HTERT RPE-1 (cell line): ENCODE measurements around the gene PHYHIPL.
"Not testable (repeated sequence)": the region's sequence is repeated elsewhere in the genome, so short reads cannot be mapped to it uniquely, and the experiment has no call there.

Source experiments
- in situ Hi-C: fragments of 300-500 bp; cut with MboI; formaldehyde crosslinking; loops from 4 replicates; pipeline ENCODE4 v1.14.3; 2020; ENCODE audit warnings: low sequenced_read_pairs

Gene PHYHIPL

GRCh38 chr10:59190332-59190731, 13.9 kb downstream of the PHYHIPL start:
- in situ Hi-C loops, result no loop called here

DNA sequence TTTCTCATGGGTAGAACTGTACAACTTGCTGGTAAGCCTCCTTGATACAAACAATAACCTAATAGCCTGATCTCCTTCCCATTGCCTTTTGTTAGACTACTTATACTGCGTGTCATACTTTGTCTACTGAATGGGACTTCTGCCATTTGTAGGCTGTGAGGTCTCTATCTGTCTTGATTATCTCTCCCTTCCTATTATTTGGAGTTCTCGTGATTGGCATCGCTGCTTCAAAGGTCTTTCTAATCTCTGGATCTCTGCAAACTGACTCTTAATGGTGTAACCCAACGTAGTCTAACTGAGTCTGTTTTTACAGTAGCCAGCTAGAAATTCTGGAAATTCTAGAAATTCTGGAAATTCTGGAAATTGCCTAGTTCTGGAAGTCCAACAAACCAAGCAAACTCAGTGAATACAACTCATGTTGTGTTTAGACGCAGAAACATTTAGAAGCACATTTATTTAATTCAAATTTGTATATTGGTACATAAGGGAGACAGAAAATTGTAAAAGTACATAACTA, 29.8 kb downstream of the PHYHIPL start:
- in situ Hi-C loops, result no loop called here

DNA sequence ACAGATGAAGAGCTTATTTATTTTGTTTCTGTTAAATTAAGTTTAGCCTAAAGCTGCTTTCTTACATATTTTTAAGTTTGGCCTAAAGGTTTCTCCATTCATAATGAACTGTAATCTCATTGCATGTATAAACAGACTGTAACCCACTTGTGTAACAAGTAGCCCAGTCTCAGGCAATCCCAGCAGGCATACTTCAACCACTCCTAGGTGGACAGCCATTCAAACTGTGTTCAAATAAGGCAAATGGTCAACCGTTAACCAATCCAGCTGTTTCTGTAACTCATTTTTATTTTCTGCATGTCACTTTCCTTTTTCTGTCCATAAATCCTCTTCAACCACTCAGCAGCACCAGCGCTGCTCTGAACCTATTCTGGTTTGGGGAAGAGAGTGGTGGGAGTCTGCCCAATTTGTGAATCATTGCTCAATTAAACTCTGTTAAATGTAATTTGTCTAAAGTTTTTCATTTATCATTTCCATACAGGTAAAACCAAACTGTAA, 35.9 kb downstream of the PHYHIPL start:
- in situ Hi-C loops, result no loop called here

GRCh38 chr10:59214160-59214559, 37.7 kb downstream of the PHYHIPL start:
- in situ Hi-C loops, result no loop called here

DNA sequence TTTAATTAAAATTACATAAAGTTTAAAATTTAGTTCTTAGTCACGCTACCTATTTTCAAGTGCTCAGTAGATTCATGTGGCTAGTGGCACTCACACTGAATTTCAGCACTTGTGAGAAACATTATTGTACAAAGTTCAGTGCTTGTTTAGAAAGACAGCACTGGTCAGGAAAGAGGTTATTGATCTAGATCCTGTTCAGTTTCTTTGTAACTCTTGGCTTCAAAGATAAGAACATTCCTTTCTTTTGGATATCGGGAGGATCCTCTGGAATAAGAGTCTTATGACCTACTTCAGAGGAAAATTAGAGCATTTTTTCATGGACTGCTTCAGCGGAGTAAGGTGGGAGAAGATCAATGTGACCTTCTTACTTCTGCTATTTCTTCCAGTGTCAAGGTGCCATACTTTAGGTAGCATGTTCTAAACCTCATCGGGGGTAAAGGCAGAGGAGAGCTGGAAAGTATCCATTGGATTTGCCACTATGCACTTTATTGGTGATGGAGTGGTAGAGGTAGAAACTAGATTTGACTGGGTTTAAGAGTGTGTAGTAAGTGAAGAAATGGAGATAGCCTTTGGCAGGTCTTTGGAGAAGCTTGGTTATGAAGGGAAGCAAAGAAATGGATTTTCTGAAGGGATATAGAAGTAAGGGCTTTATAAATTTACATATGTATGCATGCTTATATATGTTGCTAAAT, 39.9 kb downstream of the PHYHIPL start:
- in situ Hi-C loops, result no loop called here

GRCh38 chr10:59222788-59223187, 46.3 kb downstream of the PHYHIPL start:
- in situ Hi-C loops, result no loop called here

DNA sequence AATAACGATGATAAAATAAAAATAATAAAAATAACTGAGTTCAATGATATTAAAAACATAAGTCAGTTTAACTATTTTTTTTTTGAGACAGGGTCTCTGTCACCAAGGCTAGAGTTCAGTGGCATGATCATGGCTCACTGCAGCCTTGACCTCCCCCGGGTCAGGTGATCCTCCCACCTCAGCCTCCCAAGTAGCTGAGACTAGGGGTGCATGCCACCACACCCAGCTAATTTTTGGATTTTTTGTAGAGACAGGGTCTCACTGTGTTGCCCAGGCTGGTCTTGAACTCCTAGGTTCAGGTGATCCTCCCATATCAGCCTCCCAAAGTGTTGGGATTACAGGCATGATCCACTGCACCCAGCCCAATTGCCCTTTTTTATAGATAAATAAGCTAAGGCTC, 47.2 kb downstream of the PHYHIPL start:
- in situ Hi-C loops, result not testable (repeated sequence)

GRCh38 chr10:59225211-59225610, 48.8 kb downstream of the PHYHIPL start:
- in situ Hi-C loops, result no loop called here

- in situ Hi-C loops, result no loop called here
Observed at GRCh38 chr10:59227136-59227673, 50.8 kb downstream of the PHYHIPL start.

DNA sequence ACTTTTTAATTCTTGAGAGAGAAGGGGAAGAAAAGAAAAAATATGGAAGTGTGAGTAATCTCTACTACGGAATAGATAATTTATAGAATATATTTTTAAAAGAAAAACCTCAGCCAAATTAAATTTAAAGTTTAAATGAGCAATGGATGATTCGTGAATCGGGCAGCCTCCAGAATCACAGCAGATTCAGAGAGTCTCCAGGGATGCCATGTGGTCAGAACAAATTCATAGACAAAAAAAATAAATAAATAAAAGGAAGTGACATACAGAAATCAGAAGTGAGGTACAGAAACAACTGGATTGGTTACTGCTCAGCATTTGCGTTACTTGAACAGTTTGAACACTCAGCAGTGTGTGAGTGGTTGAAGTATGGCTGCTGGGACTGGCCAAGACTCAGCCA, 53.0 kb downstream of the PHYHIPL start:
- in situ Hi-C loops, result no loop called here

- in situ Hi-C loops, result no loop called here
Observed at GRCh38 chr10:59234194-59234593, 57.8 kb downstream of the PHYHIPL start.

GRCh38 chr10:59234816-59235429, 58.5 kb downstream of the PHYHIPL start:
- in situ Hi-C loops, result no loop called here

DNA sequence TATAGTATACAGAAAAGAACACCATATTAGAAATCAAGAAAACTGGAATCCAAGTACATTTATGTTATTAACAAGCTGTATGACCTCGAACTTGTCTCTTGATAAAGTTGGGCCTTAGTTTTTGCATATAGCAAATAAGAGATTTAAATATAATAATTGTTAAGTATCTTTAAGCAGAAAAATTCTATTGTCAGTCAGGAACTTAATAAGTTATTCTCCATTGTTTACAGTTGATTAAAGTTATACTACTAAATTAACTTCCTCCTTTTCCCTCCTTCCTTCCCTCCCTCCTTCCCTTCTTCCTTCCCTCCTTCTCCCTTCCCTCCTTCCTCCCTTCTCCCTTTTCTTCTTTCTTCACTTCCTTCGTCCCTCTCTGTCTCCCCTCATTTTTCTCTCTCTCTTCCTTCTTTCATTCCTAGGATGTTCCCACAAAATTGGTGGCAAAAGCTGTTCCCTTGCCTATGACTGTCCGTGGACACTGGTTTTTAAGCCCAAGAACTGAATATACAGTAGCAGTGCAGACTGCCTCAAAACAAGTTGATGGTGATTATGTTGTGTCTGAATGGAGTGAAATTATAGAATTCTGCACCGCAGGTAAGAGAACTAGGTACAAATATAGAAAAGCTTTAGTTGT, 59.7 kb downstream of the PHYHIPL start:
- in situ Hi-C loops, result no loop called here

GRCh38 chr10:59237775-59238174, 61.3 kb downstream of the PHYHIPL start:
- in situ Hi-C loops, result no loop called here

GRCh38 chr10:59239108-59239507, 62.7 kb downstream of the PHYHIPL start:
- in situ Hi-C loops, result not testable (repeated sequence)

GRCh38 chr10:59240582-59241183, 64.2 kb downstream of the PHYHIPL start:
- in situ Hi-C loops, result no loop called here

DNA sequence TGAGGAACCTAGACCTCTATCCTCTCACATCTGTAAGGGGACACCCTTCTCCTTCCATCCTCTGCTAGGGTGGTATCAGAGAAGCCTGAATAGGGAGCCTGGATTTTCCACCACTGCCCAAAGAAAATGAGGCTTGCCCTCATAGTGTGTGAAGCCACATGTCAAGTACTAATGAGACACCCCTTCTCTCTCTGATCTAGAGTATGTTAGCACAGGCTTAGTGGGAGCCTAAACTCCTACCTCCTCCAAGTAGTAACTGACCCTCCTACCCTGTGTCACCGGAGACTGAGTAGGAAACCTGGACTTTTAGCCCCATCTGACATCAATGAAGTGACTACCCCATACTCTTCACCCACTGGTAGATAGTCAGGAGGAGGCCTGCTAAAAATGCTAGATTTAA, 65.6 kb downstream of the PHYHIPL start:
- in situ Hi-C loops, result no loop called here

DNA sequence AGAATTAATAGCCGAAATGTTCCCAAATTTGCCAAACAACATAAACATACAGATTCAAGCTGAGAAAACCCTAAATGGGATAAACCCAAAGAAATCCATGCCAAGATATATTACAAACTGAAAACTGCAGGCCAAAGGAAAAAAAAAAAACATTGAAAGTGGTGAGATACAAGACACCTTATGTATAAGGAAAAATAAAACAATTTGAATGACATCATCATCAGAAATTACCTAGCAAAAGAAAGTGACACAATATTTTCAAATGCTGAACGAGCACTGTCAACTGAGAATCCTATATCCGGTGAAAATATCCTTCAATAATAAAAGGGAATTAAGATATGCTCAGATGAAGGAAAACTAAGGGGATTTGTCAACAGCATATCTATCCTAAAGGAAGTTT, 66.5 kb downstream of the PHYHIPL start:
- in situ Hi-C loops, result no loop called here

DNA sequence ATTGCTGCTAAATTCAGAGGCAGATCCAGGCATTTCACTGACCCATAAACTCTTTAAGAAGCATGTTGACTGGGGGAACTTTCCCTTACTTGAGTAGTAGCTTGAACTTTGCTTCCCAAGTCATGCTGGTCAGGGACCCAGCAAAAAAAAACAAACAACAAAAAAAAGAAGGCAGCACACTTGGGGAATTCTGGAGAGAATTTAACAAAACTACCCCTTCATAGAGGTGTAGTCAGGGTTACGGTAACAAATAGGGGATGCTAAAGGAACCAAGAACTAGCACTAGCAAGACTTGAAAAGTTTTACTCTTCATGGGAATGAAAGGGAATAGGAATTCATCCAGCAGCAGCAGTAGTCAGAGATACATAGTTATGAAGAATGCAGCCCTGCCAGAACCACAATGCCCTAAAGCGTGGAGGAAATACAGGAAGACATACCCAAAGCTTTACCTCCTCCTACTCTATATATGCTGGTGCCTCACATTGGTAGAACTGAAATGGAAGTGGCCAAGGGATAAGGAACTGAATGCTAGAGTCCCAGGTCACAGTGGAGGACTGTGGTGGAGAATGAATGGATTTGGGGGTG, 67.3 kb downstream of the PHYHIPL start:
- in situ Hi-C loops, result no loop called here

DNA sequence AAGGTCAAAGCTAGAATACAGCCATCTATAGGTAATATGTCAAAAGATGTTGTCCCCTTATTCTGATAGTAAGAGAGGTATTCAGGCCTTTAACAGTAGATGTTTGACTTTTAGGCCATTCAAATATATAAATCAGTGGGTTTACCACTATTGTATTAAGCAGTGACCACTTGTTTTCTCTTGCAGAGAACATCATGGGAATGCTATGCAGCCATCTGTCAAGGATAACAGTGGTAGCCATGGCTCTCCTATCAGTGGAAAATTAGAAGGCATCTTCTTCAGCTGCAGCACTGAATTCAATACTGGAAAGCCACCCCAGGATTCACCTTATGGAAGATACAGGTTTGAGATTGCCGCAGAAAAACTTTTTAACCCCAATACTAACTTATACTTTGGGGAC, 68.4 kb downstream of the PHYHIPL start:
- in situ Hi-C loops, result no loop called here

- in situ Hi-C loops, result no loop called here
Observed at GRCh38 chr10:59245686-59246085, 69.2 kb downstream of the PHYHIPL start.
